ENCODE data around the gene ZNF536. TPM values are rescaled to one million over a fixed set of nuclear protein-coding genes. Genes with fewer than 3 reads are reported as not detected.

Gene ZNF536
- total RNA-seq, 5 donors from 2014 or later (not counting 1 experiment from before 2014, with no cell fraction given): 0.03 to 0.40 (median 0.07) TPM; not detected in 1

- no peak for DNase-seq
- 60% methylated on average over 4 of the region's 5 CpGs for WGBS (ENCODE audit: insufficient coverage)
- Mint-ChIP-seq H3K4me3 (no peak overlapping the region), H3K36me3 (no peaks in the 10 kb centered on the region), H3K27me3 (peaks cover 5 to 29% of the 10 kb centered on the region in 2 donors), H3K27ac (no peak overlapping the region), H3K4me1 (no peaks in the 10 kb centered on the region), H3K9me3 (peaks cover 0 to 4% (median 2%) of the 10 kb centered on the region in 3 donors)
- Histone ChIP-seq H3K36me3 (ENCODE audit: control insufficient read depth in 2 of 2, extremely low read depth in 1 of 2, insufficient read depth in 1 of 2, low read length in 1 of 2) (no peaks in the 10 kb centered on the region), H3K4me1 (ENCODE audit: control insufficient read depth in 1 of 2, extremely low read depth in 1 of 2, insufficient read depth in 2 of 2, low read length in 2 of 2) (no peaks in the 10 kb centered on the region), H3K4me3 (ENCODE audit: control insufficient read depth in 1 of 2, extremely low read depth in 1 of 2, low read length in 1 of 2) (no peak overlapping the region), H3K27me3 (replicated peaks in 1 of 2; ENCODE audit: control insufficient read depth in 2 of 2, extremely low read depth in 1 of 2, insufficient read depth in 2 of 2, low read length in 1 of 2) (peaks cover 2 to 5% of the 10 kb centered on the region in 2 experiments), H3K27ac (ENCODE audit: low read length) (no peak overlapping the region), H3K9me3 (no peaks in the 10 kb centered on the region)
- no peak for ATAC-seq (replicated peaks in 1 of 4)
- POLR2A ChIA-PET: no interaction called here
- CTCF ChIA-PET: no interaction called here
Measured at GRCh38 chr19:30391052-30391451, 18.9 kb downstream of the ZNF536 start.

- CTCF ChIA-PET: no interaction called here
- Mint-ChIP-seq H3K9me3 (peaks cover 0 to 4% (median 4%) of the 10 kb centered on the region in 3 donors), H3K4me3 (no peak overlapping the region), H3K36me3 (no peaks in the 10 kb centered on the region), H3K27ac (no peak overlapping the region), H3K27me3 (peaks cover 5 to 27% of the 10 kb centered on the region in 2 donors), H3K4me1 (no peaks in the 10 kb centered on the region)
- WGBS (ENCODE audit: insufficient coverage): 56% methylated on average over 9 of the region's 19 CpGs
- Histone ChIP-seq H3K4me1 (ENCODE audit: control insufficient read depth in 1 of 2, extremely low read depth in 1 of 2, insufficient read depth in 2 of 2, low read length in 2 of 2) (no peaks in the 10 kb centered on the region), H3K9me3 (no peaks in the 10 kb centered on the region), H3K27me3 (replicated peaks in 1 of 2; ENCODE audit: control insufficient read depth in 2 of 2, extremely low read depth in 1 of 2, insufficient read depth in 2 of 2, low read length in 1 of 2) (peaks cover 2 to 5% of the 10 kb centered on the region in 2 experiments), H3K36me3 (ENCODE audit: control insufficient read depth in 2 of 2, extremely low read depth in 1 of 2, insufficient read depth in 1 of 2, low read length in 1 of 2) (no peaks in the 10 kb centered on the region), H3K27ac (ENCODE audit: low read length) (no peak overlapping the region), H3K4me3 (ENCODE audit: control insufficient read depth in 1 of 2, extremely low read depth in 1 of 2, low read length in 1 of 2) (no peak overlapping the region)
- POLR2A ChIA-PET: no interaction called here
- DNase-seq (no peak), ATAC-seq (replicated peaks in 1 of 4) (no peak)
Measured at GRCh38 chr19:30391554-30392551, 19.7 kb downstream of the ZNF536 start.

- Histone ChIP-seq H3K4me3 (ENCODE audit: control insufficient read depth in 1 of 2, extremely low read depth in 1 of 2, low read length in 1 of 2) (no peak overlapping the region), H3K27ac (ENCODE audit: low read length) (no peak overlapping the region), H3K4me1 (ENCODE audit: control insufficient read depth in 1 of 2, extremely low read depth in 1 of 2, insufficient read depth in 2 of 2, low read length in 2 of 2) (no peaks in the 10 kb centered on the region), H3K36me3 (ENCODE audit: control insufficient read depth in 2 of 2, extremely low read depth in 1 of 2, insufficient read depth in 1 of 2, low read length in 1 of 2) (no peaks in the 10 kb centered on the region), H3K27me3 (replicated peaks in 1 of 2; ENCODE audit: control insufficient read depth in 2 of 2, extremely low read depth in 1 of 2, insufficient read depth in 2 of 2, low read length in 1 of 2) (peaks cover 2 to 5% of the 10 kb centered on the region in 2 experiments), H3K9me3 (no peaks in the 10 kb centered on the region)
- Mint-ChIP-seq H3K9me3 (peaks cover 0 to 4% (median 4%) of the 10 kb centered on the region in 3 donors), H3K27me3 (peaks cover 5 to 27% of the 10 kb centered on the region in 2 donors), H3K4me3 (no peak overlapping the region), H3K36me3 (no peaks in the 10 kb centered on the region), H3K27ac (no peak overlapping the region), H3K4me1 (no peaks in the 10 kb centered on the region)
- no peak for DNase-seq
- no peak for ATAC-seq (replicated peaks in 1 of 4)
- ChIA-PET POLR2A (no interaction called here), CTCF (no interaction called here)
- WGBS (ENCODE audit: insufficient coverage): no CpG with 5 or more reads among the region's 5 CpGs
Measured at GRCh38 chr19:30393046-30393445, 20.9 kb downstream of the ZNF536 start.

- ChIA-PET POLR2A (no interaction called here), CTCF (interaction anchor here in 1 of 2 donors (0.6 kb wide), 1 partner anchor 88 kb away, joined by 4 read pairs; no protein-coding TSS in a partner anchor)
- peaks cover 2 to 25% of the 10 kb centered on the region in 2 donors for H3K27me3 Mint-ChIP-seq
- 80% methylated on average over 3 of the region's 6 CpGs for WGBS (ENCODE audit: insufficient coverage)
- H3K9me3 Mint-ChIP-seq: peaks cover 0 to 7% (median 4%) of the 10 kb centered on the region in 3 donors
- no peak overlapping the region for H3K4me3 ChIP-seq (ENCODE audit: control insufficient read depth in 1 of 2, extremely low read depth in 1 of 2, low read length in 1 of 2)
- no peak for DNase-seq
- no peaks in the 10 kb centered on the region for H3K4me1 ChIP-seq (ENCODE audit: control insufficient read depth in 1 of 2, extremely low read depth in 1 of 2, insufficient read depth in 2 of 2, low read length in 2 of 2)
- no peak overlapping the region for H3K27ac ChIP-seq (ENCODE audit: low read length)
- H3K27ac Mint-ChIP-seq: no peak overlapping the region
- H3K4me1 Mint-ChIP-seq: no peaks in the 10 kb centered on the region
- no peaks in the 10 kb centered on the region for H3K36me3 ChIP-seq (ENCODE audit: control insufficient read depth in 2 of 2, extremely low read depth in 1 of 2, insufficient read depth in 1 of 2, low read length in 1 of 2)
- H3K27me3 ChIP-seq (replicated peaks in 1 of 2; ENCODE audit: control insufficient read depth in 2 of 2, extremely low read depth in 1 of 2, insufficient read depth in 2 of 2, low read length in 1 of 2): peaks cover 2 to 5% of the 10 kb centered on the region in 2 experiments
- H3K9me3 ChIP-seq: no peaks in the 10 kb centered on the region
- no peaks in the 10 kb centered on the region for H3K36me3 Mint-ChIP-seq
- ATAC-seq (replicated peaks in 1 of 4): no peak
- no peak overlapping the region for H3K4me3 Mint-ChIP-seq
Measured at GRCh38 chr19:30393729-30394480, 21.7 kb downstream of the ZNF536 start.

- Histone ChIP-seq H3K4me1 (ENCODE audit: control insufficient read depth in 1 of 2, extremely low read depth in 1 of 2, insufficient read depth in 2 of 2, low read length in 2 of 2) (no peaks in the 10 kb centered on the region), H3K27me3 (replicated peaks in 1 of 2; ENCODE audit: control insufficient read depth in 2 of 2, extremely low read depth in 1 of 2, insufficient read depth in 2 of 2, low read length in 1 of 2) (peaks cover 2 to 5% of the 10 kb centered on the region in 2 experiments), H3K9me3 (no peaks in the 10 kb centered on the region), H3K4me3 (ENCODE audit: control insufficient read depth in 1 of 2, extremely low read depth in 1 of 2, low read length in 1 of 2) (no peak overlapping the region), H3K36me3 (ENCODE audit: control insufficient read depth in 2 of 2, extremely low read depth in 1 of 2, insufficient read depth in 1 of 2, low read length in 1 of 2) (no peaks in the 10 kb centered on the region), H3K27ac (ENCODE audit: low read length) (no peak overlapping the region)
- H3K4me3 Mint-ChIP-seq: no peak overlapping the region
- 93% methylated on average over 4 of the region's 6 CpGs for WGBS (ENCODE audit: insufficient coverage)
- H3K36me3 Mint-ChIP-seq: no peaks in the 10 kb centered on the region
- peaks cover 0 to 23% of the 10 kb centered on the region in 2 donors for H3K27me3 Mint-ChIP-seq
- DNase-seq: no peak
- ATAC-seq (replicated peaks in 1 of 4): no peak
- H3K27ac Mint-ChIP-seq: no peak overlapping the region
- ChIA-PET POLR2A (no interaction called here), CTCF (interaction anchor here in 1 of 2 donors (0.6 kb wide), 1 partner anchor 88 kb away, joined by 4 read pairs; no protein-coding TSS in a partner anchor)
- no peaks in the 10 kb centered on the region for H3K4me1 Mint-ChIP-seq
- peaks cover 0 to 7% (median 4%) of the 10 kb centered on the region in 3 donors for H3K9me3 Mint-ChIP-seq
Measured at GRCh38 chr19:30394481-30395151, 22.4 kb downstream of the ZNF536 start.

GRCh38 chr19:30395283-30395682 lies 23.1 kb downstream of the ZNF536 start:
- peaks cover 0 to 23% of the 10 kb centered on the region in 2 donors for H3K27me3 Mint-ChIP-seq
- DNase-seq (no peak), ATAC-seq (replicated peaks in 1 of 4) (no peak)
- H3K27ac Mint-ChIP-seq: no peak overlapping the region
- Histone ChIP-seq H3K36me3 (ENCODE audit: control insufficient read depth in 2 of 2, extremely low read depth in 1 of 2, insufficient read depth in 1 of 2, low read length in 1 of 2) (no peaks in the 10 kb centered on the region), H3K4me3 (ENCODE audit: control insufficient read depth in 1 of 2, extremely low read depth in 1 of 2, low read length in 1 of 2) (no peak overlapping the region), H3K27ac (ENCODE audit: low read length) (no peak overlapping the region), H3K9me3 (no peaks in the 10 kb centered on the region), H3K4me1 (ENCODE audit: control insufficient read depth in 1 of 2, extremely low read depth in 1 of 2, insufficient read depth in 2 of 2, low read length in 2 of 2) (no peaks in the 10 kb centered on the region), H3K27me3 (replicated peaks in 1 of 2; ENCODE audit: control insufficient read depth in 2 of 2, extremely low read depth in 1 of 2, insufficient read depth in 2 of 2, low read length in 1 of 2) (peaks cover 2 to 4% of the 10 kb centered on the region in 2 experiments)
- POLR2A ChIA-PET: no interaction called here
- CTCF ChIA-PET: no interaction called here
- no peaks in the 10 kb centered on the region for H3K36me3 Mint-ChIP-seq
- H3K9me3 Mint-ChIP-seq: peaks cover 0 to 7% (median 4%) of the 10 kb centered on the region in 3 donors
- 67% methylated on average over 1 of the region's 2 CpGs for WGBS (ENCODE audit: insufficient coverage)
- H3K4me1 Mint-ChIP-seq: no peaks in the 10 kb centered on the region
- H3K4me3 Mint-ChIP-seq: no peak overlapping the region

All from T-cell (primary cell).